Upper lobe of right lung (tissue), 1 donor: ENCODE results near the gene PROSER3. TPM values are rescaled to one million over a fixed set of nuclear protein-coding genes. Genes with fewer than 3 reads are reported as not detected.
"Not testable (repeated sequence)": the region's sequence is repeated elsewhere in the genome, so short reads cannot be mapped to it uniquely, and the experiment has no call there.

Experiments used
- ATAC-seq: fragments of 200-7000 bp; cut with Tn5 transposase; one replicate; pipeline ENCODE4 v1.9.1; 2020; ENCODE audit warnings: mild to moderate bottlenecking, moderate library complexity
- DNase-seq: peaks from one replicate; pipeline ENCODE4 v3.0.0-alpha.2; 2020
- H3K27ac ChIP-seq: fragments of 200-600 bp; one replicate; pipeline ENCODE4 v1.8.0; 2022
- H3K27me3 ChIP-seq: fragments of 200-600 bp; one replicate; pipeline ENCODE4 v1.8.0; 2022; ENCODE audit warnings: mild to moderate bottlenecking
- H3K36me3 ChIP-seq: fragments of 200-600 bp; one replicate; pipeline ENCODE4 v1.8.0; 2022
- H3K4me1 ChIP-seq: fragments of 200-600 bp; one replicate; pipeline ENCODE4 v1.8.0; 2022
- H3K4me3 ChIP-seq: fragments of 200-600 bp; one replicate; pipeline ENCODE4 v1.8.0; 2022; ENCODE audit warnings: mild to moderate bottlenecking
- H3K9me3 ChIP-seq: fragments of 200-600 bp; one replicate; pipeline ENCODE4 v1.8.0; 2022
- CTCF ChIP-seq: fragments of 200-600 bp; IDR thresholded peaks from one replicate; pipeline ENCODE4 v1.8.0; 2022; ENCODE audit warnings: antibody characterized with exemption
- intact Hi-C: fragments of 100-400 bp; cut with DNase I; formaldehyde crosslinking; loops from one replicate; pipeline ENCODE4 v1.11.0; 2022
- total RNA-seq: library from RNA; stranded (reverse); fragmentation: NEBNext Ultra II Directional; extraction: Animal tissue kit (Norgen Biotek cat#: 25700); gene quantifications from one replicate; pipeline ENCODE4 v1.2.1, GENCODE V29; 2021
- donor health status: DM: no; HTN: yes; CAD: no; lungs with severe emphysema.

PROSER3 gene
- total RNA-seq, 1 donor from 2014 or later, result 18.2 TPM

- DNase-seq, result no peak
- H3K4me1 ChIP-seq, result no peaks in the 10 kb centered on the region
- no peak for ATAC-seq
Observed at GRCh38 chr19:35792888-35793287, 34.9 kb downstream of the PROSER3 start.

GRCh38 chr19:35793381-35794165 is 35.6 kb downstream of the PROSER3 start:
- intact Hi-C loops, result no loop called here
- H3K36me3 ChIP-seq, result no peaks in the 10 kb centered on the region
- TF ChIP-seq CTCF, result no peak
- no peak for ATAC-seq
- H3K27me3 ChIP-seq, result peaks cover 18% of the 10 kb centered on the region
- H3K9me3 ChIP-seq, result no peaks in the 10 kb centered on the region
- no peak for DNase-seq
- H3K4me3 ChIP-seq, result no peak overlapping the region
- no peaks in the 10 kb centered on the region for H3K4me1 ChIP-seq
- no peak overlapping the region for H3K27ac ChIP-seq

More at GRCh38 chr19:35792888-35793287, 34.9 kb downstream of the PROSER3 start:
- Histone ChIP-seq H3K36me3 (no peaks in the 10 kb centered on the region), H3K9me3 (no peaks in the 10 kb centered on the region), H3K27ac (no peak overlapping the region), H3K27me3 (peaks cover 13% of the 10 kb centered on the region), H3K4me3 (no peak overlapping the region)
- TF ChIP-seq CTCF, result no peak
- intact Hi-C loops, result no loop called here

GRCh38 chr19:35795564-35795963 is 37.6 kb downstream of the PROSER3 start:
- H3K27ac ChIP-seq, intact Hi-C loops, H3K36me3 ChIP-seq, H3K9me3 ChIP-seq, ATAC-seq, H3K4me1 ChIP-seq, DNase-seq, H3K4me3 ChIP-seq: not testable (repeated sequence)
- peaks cover 23% of the 10 kb centered on the region for H3K27me3 ChIP-seq

- peak; percentile 10 for ATAC-seq
- Histone ChIP-seq H3K4me1 (no peaks in the 10 kb centered on the region), H3K27ac (no peak overlapping the region), H3K4me3 (no peak overlapping the region), H3K36me3 (no peaks in the 10 kb centered on the region), H3K27me3 (peaks cover 23% of the 10 kb centered on the region), H3K9me3 (no peaks in the 10 kb centered on the region)
- intact Hi-C loops, result no loop called here
- no peak for DNase-seq
- TF ChIP-seq CTCF, result no peak
Observed at GRCh38 chr19:35796645-35797542, 38.9 kb downstream of the PROSER3 start.

- TF ChIP-seq CTCF, result no peak
- intact Hi-C loops, result no loop called here
- no peaks in the 10 kb centered on the region for H3K36me3 ChIP-seq
- DNase-seq (peak; percentile 67), ATAC-seq (peak; percentile 39)
- no peak overlapping the region for H3K4me3 ChIP-seq
- H3K4me1 ChIP-seq, result no peaks in the 10 kb centered on the region
- no peak overlapping the region for H3K27ac ChIP-seq
- peaks cover 23% of the 10 kb centered on the region for H3K27me3 ChIP-seq
- no peaks in the 10 kb centered on the region for H3K9me3 ChIP-seq
Observed at GRCh38 chr19:35797663-35798062, 39.7 kb downstream of the PROSER3 start.

- H3K4me3 ChIP-seq, result no peak overlapping the region
- H3K27me3 ChIP-seq, result peaks cover 19% of the 10 kb centered on the region
- H3K9me3 ChIP-seq, result no peaks in the 10 kb centered on the region
- no peak for TF ChIP-seq CTCF
- DNase-seq (no peak), ATAC-seq (no peak)
- intact Hi-C loops, result no loop called here
- no peaks in the 10 kb centered on the region for H3K36me3 ChIP-seq
- no peaks in the 10 kb centered on the region for H3K4me1 ChIP-seq
- no peak overlapping the region for H3K27ac ChIP-seq
Observed at GRCh38 chr19:35801828-35802227, 43.9 kb downstream of the PROSER3 start.
